Endothelial cell of umbilical vein (primary cell): Measurements from ENCODE around the gene RTN4. TPM values are rescaled to one million over a fixed set of nuclear protein-coding genes. Genes with fewer than 3 reads are reported as not detected.
"Not testable (repeated sequence)": the region's sequence is repeated elsewhere in the genome, so short reads cannot be mapped to it uniquely, and the experiment has no call there.

ENCODE experiments used
- BruUV-seq: library from RNA; stranded (reverse); fragments of 400-500 nt; replicated peaks from 2 replicates; lab custom pipeline; 2021; lab: Mats Ljungman, UMichigan
- CTCF ChIA-PET: fragments of 300-600, 350-600 bp; sonication (Branson Sonifier 250); formaldehyde crosslinking; loops from one replicate; lab custom pipeline; 2021; ENCODE audit warnings: antibody characterized with exemption, inconsistent platforms; lab: Charles Lee
- POLR2A ChIA-PET: fragments of 300-600, 350-600 bp; sonication (Branson Sonifier 250); formaldehyde crosslinking; loops from one replicate; lab custom pipeline; 2021; ENCODE audit warnings: antibody characterized with exemption, inconsistent platforms; lab: Charles Lee
- DNase-seq: peaks from one replicate; pipeline ENCODE4 v3.0.0-alpha.2; 2011; ENCODE audit warnings: low read depth, low spot score
- FAIRE-seq: peaks from 2 replicates; lab custom pipeline; 2011; peaks lifted over from hg19 to GRCh38; lab: Jason Lieb, UNC
- H2AFZ ChIP-seq: 2 replicates; pipeline ENCODE4 v1.6.0; 2012; ENCODE audit warnings: low read depth, low read length, control low read depth, inconsistent platforms
- H3K27ac ChIP-seq: 2 replicates; pipeline ENCODE4 v1.5.1; 2011; ENCODE audit warnings: low read depth, mild to moderate bottlenecking, control low read depth, low read length, moderate library complexity; ENCODE audit not compliant: insufficient read depth
- H3K27me3 ChIP-seq, 2 experiments: 2 replicates each; pipeline versions ENCODE4 v1.6.0 to v1.6.1; 2011; ENCODE audit warnings: low read length in 2 of 2, mixed read lengths in 1 of 2; ENCODE audit not compliant: control insufficient read depth in 2 of 2, insufficient read depth in 2 of 2
- H3K36me3 ChIP-seq, 2 experiments: 2 replicates in 1 of 2; 3 replicates in 1 of 2; pipeline ENCODE4 v1.5.1; 2011; ENCODE audit warnings: low read length in 2 of 2, mild to moderate bottlenecking in 1 of 2, moderate library complexity in 1 of 2; ENCODE audit not compliant: control insufficient read depth in 2 of 2, insufficient read depth in 2 of 2; ENCODE audit errors: extremely low read depth in 1 of 2
- H3K4me1 ChIP-seq: 3 replicates; pipeline ENCODE4 v1.5.1; 2011; ENCODE audit warnings: mild to moderate bottlenecking, low read length; ENCODE audit not compliant: control insufficient read depth, insufficient read depth; ENCODE audit errors: extremely low read depth
- H3K4me2 ChIP-seq: 2 replicates; pipeline ENCODE4 v1.6.1; 2011; ENCODE audit warnings: low read length, control low read depth, mixed read lengths; ENCODE audit not compliant: insufficient read depth
- H3K4me3 ChIP-seq, 3 experiments: fragments of 200-600 bp in 1 of 3; sonication (generic), shearing (Covaris generic) in 1 of 3; replicated peaks in 1 of 3; 2 replicates each; pipeline ENCODE4 v1.5.1; 2011 to 2016; ENCODE audit warnings: control low read depth in 3 of 3, low read length in 3 of 3, mild to moderate bottlenecking in 2 of 3, inconsistent platforms in 1 of 3, low read depth in 1 of 3, moderate library complexity in 1 of 3; ENCODE audit not compliant: insufficient read depth in 1 of 3
- H3K79me2 ChIP-seq: 2 replicates; pipeline ENCODE4 v1.6.0; 2012; ENCODE audit warnings: low read length, inconsistent platforms; ENCODE audit not compliant: control insufficient read depth, insufficient read depth
- H3K9ac ChIP-seq: replicated peaks from 2 replicates; pipeline ENCODE3; 2011; ENCODE audit warnings: low read length, control low read depth; ENCODE audit not compliant: insufficient read depth; ENCODE audit errors: extremely low read depth
- H3K9me1 ChIP-seq: replicated peaks from 3 replicates; pipeline ENCODE4 v1.6.0; 2011; ENCODE audit warnings: mild to moderate bottlenecking, low read length; ENCODE audit not compliant: control insufficient read depth, insufficient read depth; ENCODE audit errors: extremely low read depth
- H3K9me3 ChIP-seq: replicated peaks from 2 replicates; pipeline ENCODE4 v1.5.1; 2012; ENCODE audit warnings: low read length, inconsistent platforms; ENCODE audit not compliant: control insufficient read depth, insufficient read depth
- H4K20me1 ChIP-seq: replicated peaks from 2 replicates; pipeline ENCODE3; 2011; ENCODE audit warnings: mild to moderate bottlenecking, low read length; ENCODE audit not compliant: control insufficient read depth, insufficient read depth; ENCODE audit errors: extremely low read depth
- EZH2 ChIP-seq: IDR thresholded peaks from 2 replicates; pipeline ENCODE4 v1.6.1; 2012; ENCODE audit warnings: borderline replicate concordance, low read depth, mild to moderate bottlenecking, moderate library complexity, low read length, inconsistent platforms; ENCODE audit not compliant: severe bottlenecking
- FOS ChIP-seq: IDR thresholded peaks from 2 replicates; pipeline ENCODE4 v1.6.1; 2011; ENCODE audit warnings: mild to moderate bottlenecking, low read length, moderate library complexity, borderline replicate concordance; ENCODE audit not compliant: insufficient read depth
- GATA2 ChIP-seq: IDR thresholded peaks from 2 replicates; pipeline ENCODE4 v1.7.0; 2011; ENCODE audit warnings: low read depth, mild to moderate bottlenecking, moderate library complexity, mixed read lengths, low read length; ENCODE audit not compliant: insufficient read length, insufficient read depth
- JUN ChIP-seq: IDR thresholded peaks from 2 replicates; pipeline ENCODE4 v1.6.1; 2011; ENCODE audit warnings: borderline replicate concordance, low read depth; ENCODE audit not compliant: insufficient read length, insufficient read depth
- MYC ChIP-seq: IDR thresholded peaks from one replicate; pipeline ENCODE4 v1.6.1; 2011; ENCODE audit warnings: mild to moderate bottlenecking, low read depth, low read length
- POLR2A ChIP-seq: IDR thresholded peaks from 2 replicates; pipeline ENCODE4 v1.6.1; 2012; ENCODE audit warnings: low read depth, mild to moderate bottlenecking, control low read depth, low read length
- POLR2AphosphoS5 ChIP-seq: IDR thresholded peaks from 2 replicates; pipeline ENCODE4 v1.6.1; 2012; ENCODE audit warnings: low read depth, mild to moderate bottlenecking, control low read depth, low read length, moderate library complexity; ENCODE audit not compliant: insufficient read depth
- dilution Hi-C: fragments of 300-500 bp; cut with MboI; formaldehyde crosslinking; loops from one replicate; pipeline ENCODE4 v1.15.0; 2019; ENCODE audit warnings: low sequenced_read_pairs; ENCODE audit not compliant: extremely low pct_ligation_motif_present
- intact Hi-C: fragments of 100-400 bp; cut with micrococcal nuclease; formaldehyde crosslinking; loops from one replicate; pipeline ENCODE4 v1.10.0; 2022
- polyA plus RNA-seq, 4 experiments: library from polyadenylated mRNA; depleted of rRNA in 3 of 4; stranded (reverse) in 3 of 4; unstranded in 1 of 4; fragments of >200 nt; gene quantifications; 2 replicates each; pipeline versions ENCODE4 v1.2.1 to v1.2.3, GENCODE V29; 2011 to 2012; ENCODE audit warnings: missing spikeins in 1 of 4
- total RNA-seq: library from RNA; stranded (reverse); gene quantifications from 2 replicates; pipeline ENCODE4 v1.2.3, GENCODE V29; 2021
- TF ChIP-seq, protein P1 (sequence below): IDR thresholded peaks from 2 replicates; pipeline ENCODE4 v1.6.1; 2011; ENCODE audit not compliant: insufficient read depth, insufficient read length
- TF ChIP-seq, protein P2 (sequence below), 2 donors: IDR thresholded peaks; 1 replicate in 1 of 2; 2 replicates in 1 of 2; pipeline ENCODE4 v1.5.1; 2011; ENCODE audit warnings: low read length in 2 of 2, mild to moderate bottlenecking in 2 of 2, moderate library complexity in 2 of 2, control low read depth in 1 of 2, inconsistent platforms in 1 of 2, low read depth in 1 of 2; ENCODE audit not compliant: insufficient read depth in 1 of 2; ENCODE audit errors: extremely low read depth in 1 of 2

Gene RTN4
- total and polyA plus RNA-seq, 2 donors (not counting 3 experiments of a cell fraction or from before 2014, with no cell fraction given), result 253 to 486 TPM

DNA sequence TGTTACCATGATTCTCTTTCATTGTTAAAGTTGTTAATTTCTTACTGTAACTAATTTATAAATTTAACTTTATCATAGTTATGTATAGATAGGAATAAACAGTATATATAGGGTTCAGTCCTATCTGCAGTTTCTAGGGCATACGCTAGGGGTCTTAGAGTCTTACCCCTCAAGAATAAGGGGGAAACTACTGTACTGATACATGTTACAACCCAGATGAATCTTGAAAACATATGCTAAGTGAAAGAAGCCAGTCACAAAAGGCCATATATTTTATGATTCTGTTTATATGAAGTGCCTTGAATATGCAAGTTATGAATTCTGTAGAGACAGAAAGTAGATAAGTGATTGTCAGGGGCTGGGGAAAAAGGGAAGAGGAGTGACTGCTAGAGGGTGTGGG, 52.4 kb downstream of the RTN4 start:
- dilution Hi-C loops (no loop called here), intact Hi-C loops (no loop called here)
- DNase-seq (no peak), FAIRE-seq (no peak)
- Histone ChIP-seq H3K9me1 (no peaks in the 10 kb centered on the region), H3K9me3 (no peaks in the 10 kb centered on the region), H3K27ac (no peak overlapping the region), H3K9ac (no peak overlapping the region), H3K4me2 (no peak overlapping the region), H3K27me3 (no peaks in the 10 kb centered on the region), H3K36me3 (no peaks in the 10 kb centered on the region), H2AFZ (no peak overlapping the region), H4K20me1 (peaks cover 54% of the 10 kb centered on the region), H3K79me2 (peaks cover 100% of the 10 kb centered on the region), H3K4me1 (peaks cover 11% of the 10 kb centered on the region), H3K4me3 (no peak overlapping the region)
- BruUV-seq, result no TSS peak
- POLR2A ChIA-PET, result no interaction called here
- TF ChIP-seq POLR2A, result no peak
- TF ChIP-seq, protein P1, sequence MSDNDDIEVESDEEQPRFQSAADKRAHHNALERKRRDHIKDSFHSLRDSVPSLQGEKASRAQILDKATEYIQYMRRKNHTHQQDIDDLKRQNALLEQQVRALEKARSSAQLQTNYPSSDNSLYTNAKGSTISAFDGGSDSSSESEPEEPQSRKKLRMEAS, result no peak
- TF ChIP-seq JUN, result no peak
- CTCF ChIA-PET, result no interaction called here

DNA sequence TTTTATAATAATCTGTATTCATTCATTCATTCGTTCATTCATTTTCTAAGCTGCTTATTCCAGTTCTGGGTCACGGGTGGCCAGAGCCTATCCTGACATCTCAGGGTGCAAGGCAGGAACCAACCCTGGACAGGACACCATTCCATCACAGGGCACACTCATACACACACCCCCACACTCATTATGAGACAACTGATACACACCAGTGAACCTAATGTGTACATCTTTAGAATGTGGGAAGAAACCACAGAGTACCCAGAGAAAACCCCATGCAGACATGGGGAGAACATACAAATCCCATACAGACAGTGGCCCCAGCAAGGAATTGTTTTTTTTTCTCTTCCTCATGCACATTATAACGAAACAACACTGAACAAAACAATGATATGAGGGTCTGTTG, 54.7 kb downstream of the RTN4 start:
- dilution Hi-C loops, result no loop called here
- POLR2A ChIA-PET, result no interaction called here

DNA sequence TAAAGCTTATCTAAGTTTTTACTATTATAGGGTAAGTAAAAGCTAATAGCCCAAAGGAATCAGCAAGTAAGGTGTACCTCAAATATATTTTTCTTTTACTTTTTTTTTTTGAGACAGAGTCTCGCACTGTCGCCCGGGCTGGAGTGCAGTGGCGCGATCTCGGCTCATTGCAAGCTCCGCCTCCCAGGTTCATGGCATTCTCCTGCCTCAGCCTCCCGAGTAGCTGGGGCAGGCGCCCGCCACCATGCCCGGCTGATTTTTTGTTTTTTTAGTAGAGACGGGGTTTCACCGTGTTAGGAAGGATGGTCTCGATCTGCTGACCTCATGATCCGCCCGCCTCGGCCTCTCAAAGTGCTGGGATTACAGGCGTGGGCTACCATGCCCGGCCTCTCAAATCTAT, 59.6 kb downstream of the RTN4 start:
- H3K27me3 ChIP-seq, intact Hi-C loops, H3K27ac ChIP-seq, H3K4me3 ChIP-seq, dilution Hi-C loops, H3K4me2 ChIP-seq, H3K9me3 ChIP-seq, H3K4me1 ChIP-seq, H3K9ac ChIP-seq, H3K9me1 ChIP-seq, BruUV-seq, H3K36me3 ChIP-seq, DNase-seq, H2AFZ ChIP-seq, POLR2A ChIA-PET, FAIRE-seq: not testable (repeated sequence)
- CTCF ChIA-PET, result interaction anchor here (1.7 kb wide), 1 partner anchor 9 kb away, joined by 6 read pairs; no protein-coding TSS in a partner anchor
- Histone ChIP-seq H4K20me1 (peaks cover 47% of the 10 kb centered on the region), H3K79me2 (peaks cover 99% of the 10 kb centered on the region)

More for the DNA sequence above, 54.7 kb downstream of the RTN4 start:
- CTCF ChIA-PET, result interaction anchor here (1.1 to 1.3 kb wide), 2 partner anchors 17 to 96 kb away, joined by 3 to 7 read pairs; no protein-coding TSS in a partner anchor
- Histone ChIP-seq H3K4me1 (peaks cover 7% of the 10 kb centered on the region), H3K36me3 (no peaks in the 10 kb centered on the region), H3K9me1 (no peaks in the 10 kb centered on the region), H3K4me2 (no peak overlapping the region), H3K9ac (no peak overlapping the region), H3K27me3 (no peaks in the 10 kb centered on the region), H4K20me1 (peaks cover 46% of the 10 kb centered on the region), H2AFZ (no peak overlapping the region), H3K9me3 (no peaks in the 10 kb centered on the region), H3K27ac (no peak overlapping the region), H3K4me3 (no peak overlapping the region), H3K79me2 (peaks cover 99% of the 10 kb centered on the region)
- no peak for FAIRE-seq
- intact Hi-C loops, result no loop called here
- no TSS peak for BruUV-seq
- no peak for DNase-seq
- TF ChIP-seq GATA2 (no peak), MYC (no peak), JUN (no peak), EZH2 (no peak), FOS (no peak), POLR2AphosphoS5 (no peak), POLR2A (no peak)
- TF ChIP-seq, protein P1, result no peak
- TF ChIP-seq, protein P2, sequence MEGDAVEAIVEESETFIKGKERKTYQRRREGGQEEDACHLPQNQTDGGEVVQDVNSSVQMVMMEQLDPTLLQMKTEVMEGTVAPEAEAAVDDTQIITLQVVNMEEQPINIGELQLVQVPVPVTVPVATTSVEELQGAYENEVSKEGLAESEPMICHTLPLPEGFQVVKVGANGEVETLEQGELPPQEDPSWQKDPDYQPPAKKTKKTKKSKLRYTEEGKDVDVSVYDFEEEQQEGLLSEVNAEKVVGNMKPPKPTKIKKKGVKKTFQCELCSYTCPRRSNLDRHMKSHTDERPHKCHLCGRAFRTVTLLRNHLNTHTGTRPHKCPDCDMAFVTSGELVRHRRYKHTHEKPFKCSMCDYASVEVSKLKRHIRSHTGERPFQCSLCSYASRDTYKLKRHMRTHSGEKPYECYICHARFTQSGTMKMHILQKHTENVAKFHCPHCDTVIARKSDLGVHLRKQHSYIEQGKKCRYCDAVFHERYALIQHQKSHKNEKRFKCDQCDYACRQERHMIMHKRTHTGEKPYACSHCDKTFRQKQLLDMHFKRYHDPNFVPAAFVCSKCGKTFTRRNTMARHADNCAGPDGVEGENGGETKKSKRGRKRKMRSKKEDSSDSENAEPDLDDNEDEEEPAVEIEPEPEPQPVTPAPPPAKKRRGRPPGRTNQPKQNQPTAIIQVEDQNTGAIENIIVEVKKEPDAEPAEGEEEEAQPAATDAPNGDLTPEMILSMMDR (IDR thresholded peaks at IDR 0.05; ENCODE audit: extremely low read depth in 1 of 2, insufficient read depth in 1 of 2, low read depth in 1 of 2, low read length in 2 of 2), result no peak
